Measurements from ENCODE around the gene OR6C65. TPM values are rescaled to one million over a fixed set of nuclear protein-coding genes. Genes with fewer than 3 reads are reported as not detected.

The OR6C65 gene
- total and polyA plus RNA-seq, 9 of the 15 experiments (the other 6 are each of a cell fraction or from before 2014, with no cell fraction given) = not detected

GRCh38 chr12:55365086-55365485 is 35.2 kb upstream of the OR6C65 start:
- CTCF ChIA-PET (ENCODE audit: low intra/inter-chr PET ratio) = no interaction called here
- intact Hi-C loops (cut with micrococcal nuclease) = loop anchor here (10.0 kb wide), 1 partner anchor 250 kb away; no protein-coding TSS in a partner anchor
- Histone ChIP-seq H3K4me2 (ENCODE audit: insufficient read depth, low read length) (no peak overlapping the region), H3K79me2 (ENCODE audit: control insufficient read depth, insufficient read depth, low read length) (no peaks in the 10 kb centered on the region), H3K4me1 (replicated peaks in 1 of 2; ENCODE audit: control insufficient read depth in 2 of 2, insufficient read depth in 2 of 2, low read length in 2 of 2) (no peaks in the 10 kb centered on the region), H3K27ac (ENCODE audit: extremely low read depth, low read depth, low read length) (no peak overlapping the region), H3K36me3 (ENCODE audit: control insufficient read depth, insufficient read depth, low read length) (no peaks in the 10 kb centered on the region), H3K9me1 (ENCODE audit: control insufficient read depth, insufficient read depth, low read length) (no peaks in the 10 kb centered on the region), H3K27me3 (ENCODE audit: control insufficient read depth in 2 of 2, insufficient read depth in 2 of 2, low read length in 2 of 2) (no peaks in the 10 kb centered on the region), H3K9me3 (replicated peaks; ENCODE audit: control insufficient read depth, insufficient read depth, low read depth, low read length) (no peaks in the 10 kb centered on the region), H2AFZ (ENCODE audit: low read depth, low read length) (no peak overlapping the region), H4K20me1 (replicated peaks; ENCODE audit: control insufficient read depth, insufficient read depth, low read length) (no peaks in the 10 kb centered on the region), H3K9ac (ENCODE audit: insufficient read depth in 1 of 2, low read depth in 2 of 2, low read length in 2 of 2) (no peak overlapping the region), H3K4me3 (no peak overlapping the region)
- BruUV-seq (replicated peaks) = no TSS peak
- DNase-seq (ENCODE audit: extremely low read depth in 1 of 4, low spot score in 3 of 4) (no peak), FAIRE-seq (peak; percentile 6), ATAC-seq (no peak)
- POLR2A ChIA-PET = interaction anchor here (0.6 kb wide), 1 partner anchor 33 kb away, joined by 3 read pairs; no protein-coding TSS in a partner anchor
- no peak for TF ChIP-seq HOXB6 (CRISPR knock-in tag; IDR thresholded peaks at IDR 0.05; ENCODE audit: borderline replicate concordance)
- no peak for TF ChIP-seq MED1 (CRISPR knock-in tag; IDR thresholded peaks at IDR 0.05; ENCODE audit: borderline replicate concordance)
- no peak for TF ChIP-seq TCF3 (CRISPR knock-in tag; IDR thresholded peaks at IDR 0.05)
- TF ChIP-seq ZNF76 (CRISPR knock-in tag; IDR thresholded peaks at IDR 0.05; ENCODE audit: borderline replicate concordance) = no peak
- no peak for TF ChIP-seq CC2D1A (IDR thresholded peaks at IDR 0.05)
- no peak for TF ChIP-seq RHOXF2B (CRISPR knock-in tag; conservative IDR thresholded peaks at IDR 0.05)
- no peak for TF ChIP-seq LEF1 (IDR thresholded peaks at IDR 0.05)
- TF ChIP-seq NCOA1 (IDR thresholded peaks at IDR 0.05; ENCODE audit: low read depth) = no peak
- no peak for TF ChIP-seq KAT7 (CRISPR knock-in tag; IDR thresholded peaks at IDR 0.05; ENCODE audit: borderline replicate concordance)
- TF ChIP-seq PCBP1 (IDR thresholded peaks at IDR 0.05; ENCODE audit: low read depth, low read length, poor library complexity, severe bottlenecking) = no peak
- TF ChIP-seq BCL6 (CRISPR knock-in tag; IDR thresholded peaks at IDR 0.05) = no peak
- no peak for TF ChIP-seq ZNF79 (CRISPR knock-in tag; IDR thresholded peaks at IDR 0.05; ENCODE audit: low read depth)
- in situ Hi-C loops (cut with MboI) = no loop called here
- 2% methylated on average over 3 of the region's 3 CpGs for WGBS (ENCODE audit: insufficient coverage, low coverage, missing lambda C conversion rate)
